ENCODE results near the gene KCND3.

KCND3 gene

GRCh38 chr1:111779546-111779945 is 209.9 kb downstream of the KCND3 start:
- no peak overlapping the region for H3K27ac ChIP-seq
- TF ChIP-seq ZFX (IDR thresholded peaks at IDR 0.05; ENCODE audit: borderline replicate concordance) (no peak), CTCF (IDR thresholded peaks at IDR 0.05) (no peak)

GRCh38 chr1:111778541-111779051 is 210.9 kb downstream of the KCND3 start:
- no peak overlapping the region for H3K27ac ChIP-seq
- no peak for TF ChIP-seq ZFX (IDR thresholded peaks at IDR 0.05; ENCODE audit: borderline replicate concordance)
- no peak for TF ChIP-seq CTCF (IDR thresholded peaks at IDR 0.05)

GRCh38 chr1:111778066-111778465 is 211.4 kb downstream of the KCND3 start:
- TF ChIP-seq CTCF (IDR thresholded peaks at IDR 0.05) (no peak), ZFX (IDR thresholded peaks at IDR 0.05; ENCODE audit: borderline replicate concordance) (no peak)
- H3K27ac ChIP-seq = no peak overlapping the region

- H3K27ac ChIP-seq = no peak overlapping the region
- no peak for TF ChIP-seq CTCF (IDR thresholded peaks at IDR 0.05)
- TF ChIP-seq ZFX (IDR thresholded peaks at IDR 0.05; ENCODE audit: borderline replicate concordance) = no peak
Measured at GRCh38 chr1:111777301-111777700, 212.2 kb downstream of the KCND3 start.

DNA sequence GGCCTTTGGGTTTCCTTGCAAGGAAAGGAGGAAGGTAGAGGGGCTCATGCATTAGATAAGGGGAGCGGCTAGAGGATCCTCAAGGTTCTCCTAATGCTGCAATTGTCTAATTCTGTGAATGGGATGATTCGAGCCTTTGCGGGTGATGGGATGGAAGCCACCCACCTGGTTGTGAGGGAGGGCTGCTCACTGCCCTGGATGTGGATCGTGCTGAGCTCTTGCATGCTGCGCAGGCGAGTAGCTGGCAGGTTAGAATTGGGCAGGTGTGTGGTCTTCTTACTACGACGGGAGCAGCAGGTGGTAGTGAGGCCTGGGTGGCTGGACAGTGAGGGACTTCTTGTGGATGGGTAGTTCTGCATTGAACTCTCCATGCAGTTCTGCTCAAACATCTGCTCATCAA is 212.6 kb downstream of the KCND3 start:
- no peak overlapping the region for H3K27ac ChIP-seq
- TF ChIP-seq CTCF (IDR thresholded peaks at IDR 0.05) (no peak), ZFX (IDR thresholded peaks at IDR 0.05; ENCODE audit: borderline replicate concordance) (no peak)

DNA sequence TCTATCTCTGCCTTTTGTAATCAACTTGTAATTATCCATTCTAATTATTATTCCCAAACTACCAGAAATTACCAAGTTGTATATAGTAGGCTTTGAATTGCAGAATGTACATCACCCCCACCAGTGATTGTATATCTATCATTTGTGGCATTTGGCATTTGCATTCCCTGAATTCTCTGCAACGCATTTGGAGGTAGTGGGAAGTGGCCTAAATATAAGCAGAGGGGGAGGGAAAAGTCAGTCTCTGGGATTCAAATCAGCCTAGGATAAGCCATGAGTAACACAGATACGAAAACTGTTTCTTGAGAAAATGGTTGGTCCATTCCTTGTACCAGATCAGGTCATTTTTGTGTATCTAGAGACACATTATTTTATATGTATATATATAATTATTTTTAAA is 213.1 kb downstream of the KCND3 start:
- no peak for TF ChIP-seq CTCF (IDR thresholded peaks at IDR 0.05)
- no peak for TF ChIP-seq ZFX (IDR thresholded peaks at IDR 0.05; ENCODE audit: borderline replicate concordance)
- H3K27ac ChIP-seq = no peak overlapping the region

DNA sequence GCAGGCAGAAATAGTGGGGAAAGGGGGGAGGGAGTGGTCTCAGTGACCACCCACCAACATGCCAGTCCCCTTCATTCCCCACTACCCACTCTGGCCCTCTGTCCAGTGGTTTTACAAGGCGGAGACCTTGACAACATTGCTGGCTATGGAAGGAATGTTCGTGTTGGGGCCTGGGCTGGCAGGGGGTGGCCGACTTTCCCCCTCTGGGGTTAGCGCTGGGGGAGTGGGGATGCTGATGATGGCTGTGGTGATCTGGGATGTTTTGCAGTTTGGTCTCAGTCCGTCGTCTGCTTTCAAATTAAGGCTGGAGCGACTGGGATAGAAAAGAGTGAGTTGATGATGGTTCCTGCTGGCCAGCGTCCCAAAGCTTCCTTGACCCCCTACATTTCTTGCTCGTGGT is 213.5 kb downstream of the KCND3 start:
- no peak overlapping the region for H3K27ac ChIP-seq
- TF ChIP-seq CTCF (IDR thresholded peaks at IDR 0.05) = no peak
- no peak for TF ChIP-seq ZFX (IDR thresholded peaks at IDR 0.05; ENCODE audit: borderline replicate concordance)

All from 22Rv1 (cell line).